ENCODE results near the gene CCDC30.

The CCDC30 gene

DNA sequence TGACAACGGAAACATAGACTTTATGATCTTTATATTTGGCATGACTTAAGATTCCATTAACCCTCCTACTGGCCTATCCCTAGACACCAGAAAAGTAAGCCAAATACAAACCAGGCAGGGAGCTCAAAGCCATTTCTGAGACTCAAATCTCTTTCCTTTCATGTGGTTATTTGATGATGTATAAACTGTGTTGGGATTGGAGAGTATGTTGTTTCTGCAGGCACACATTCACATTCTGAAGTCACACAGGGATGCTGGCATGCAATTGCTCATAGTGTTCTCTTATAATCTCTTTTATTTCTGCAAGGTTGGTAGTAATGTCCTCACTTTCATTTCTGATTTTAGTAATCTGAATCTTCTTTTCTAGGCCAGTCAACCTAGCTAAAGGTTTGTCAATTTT lies 13.0 kb upstream of the CCDC30 start:
- no peak for TF ChIP-seq ZFX (IDR thresholded peaks at IDR 0.05)
- TF ChIP-seq, protein P1, sequence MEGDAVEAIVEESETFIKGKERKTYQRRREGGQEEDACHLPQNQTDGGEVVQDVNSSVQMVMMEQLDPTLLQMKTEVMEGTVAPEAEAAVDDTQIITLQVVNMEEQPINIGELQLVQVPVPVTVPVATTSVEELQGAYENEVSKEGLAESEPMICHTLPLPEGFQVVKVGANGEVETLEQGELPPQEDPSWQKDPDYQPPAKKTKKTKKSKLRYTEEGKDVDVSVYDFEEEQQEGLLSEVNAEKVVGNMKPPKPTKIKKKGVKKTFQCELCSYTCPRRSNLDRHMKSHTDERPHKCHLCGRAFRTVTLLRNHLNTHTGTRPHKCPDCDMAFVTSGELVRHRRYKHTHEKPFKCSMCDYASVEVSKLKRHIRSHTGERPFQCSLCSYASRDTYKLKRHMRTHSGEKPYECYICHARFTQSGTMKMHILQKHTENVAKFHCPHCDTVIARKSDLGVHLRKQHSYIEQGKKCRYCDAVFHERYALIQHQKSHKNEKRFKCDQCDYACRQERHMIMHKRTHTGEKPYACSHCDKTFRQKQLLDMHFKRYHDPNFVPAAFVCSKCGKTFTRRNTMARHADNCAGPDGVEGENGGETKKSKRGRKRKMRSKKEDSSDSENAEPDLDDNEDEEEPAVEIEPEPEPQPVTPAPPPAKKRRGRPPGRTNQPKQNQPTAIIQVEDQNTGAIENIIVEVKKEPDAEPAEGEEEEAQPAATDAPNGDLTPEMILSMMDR (conservative IDR thresholded peaks at IDR 0.05), result no peak
- H3K27ac ChIP-seq, result no peak overlapping the region

DNA sequence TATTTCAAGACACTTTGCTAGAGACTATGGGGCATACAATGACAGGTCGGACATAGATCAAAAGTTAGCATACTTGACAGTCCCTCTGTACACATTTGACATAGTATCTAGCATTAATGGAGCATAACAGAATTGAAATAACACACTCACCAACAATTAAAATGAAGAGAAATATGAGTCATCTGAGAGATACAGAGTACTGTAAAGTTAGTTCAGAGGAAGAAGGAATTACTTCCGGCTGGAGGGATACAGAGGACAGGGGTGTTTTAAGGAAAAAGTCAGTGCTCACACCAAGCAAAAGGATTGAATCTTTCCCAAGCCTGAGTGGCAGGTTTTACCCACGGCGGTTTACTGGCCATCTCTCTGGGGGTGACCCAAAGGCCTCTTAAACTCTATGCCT lies 9.7 kb upstream of the CCDC30 start:
- TF ChIP-seq ZFX (IDR thresholded peaks at IDR 0.05), result no peak
- TF ChIP-seq, protein P1 (conservative IDR thresholded peaks at IDR 0.05), result no peak
- no peak overlapping the region for H3K27ac ChIP-seq

GRCh38 chr1:42454403-42454802 lies 8.7 kb upstream of the CCDC30 start:
- no peak overlapping the region for H3K27ac ChIP-seq
- no peak for TF ChIP-seq ZFX (IDR thresholded peaks at IDR 0.05)
- TF ChIP-seq, protein P1 (conservative IDR thresholded peaks at IDR 0.05), result no peak

- TF ChIP-seq, protein P1 (conservative IDR thresholded peaks at IDR 0.05), result no peak
- no peak for TF ChIP-seq ZFX (IDR thresholded peaks at IDR 0.05)
- H3K27ac ChIP-seq, result peak within 1 kb of the TSS; percentile 97
These were observed 6.9 kb upstream of the CCDC30 start, which contains the start of the genes PPCS and ZMYND12 for GRCh38 chr1:42456010-42456753. PPCS (plus strand) TSS chr1:42456543; CDS start chr1:42456566, 23 bp downstream. ZMYND12 (minus strand) TSS chr1:42456022; CDS start chr1:42455997, 25 bp downstream.

DNA sequence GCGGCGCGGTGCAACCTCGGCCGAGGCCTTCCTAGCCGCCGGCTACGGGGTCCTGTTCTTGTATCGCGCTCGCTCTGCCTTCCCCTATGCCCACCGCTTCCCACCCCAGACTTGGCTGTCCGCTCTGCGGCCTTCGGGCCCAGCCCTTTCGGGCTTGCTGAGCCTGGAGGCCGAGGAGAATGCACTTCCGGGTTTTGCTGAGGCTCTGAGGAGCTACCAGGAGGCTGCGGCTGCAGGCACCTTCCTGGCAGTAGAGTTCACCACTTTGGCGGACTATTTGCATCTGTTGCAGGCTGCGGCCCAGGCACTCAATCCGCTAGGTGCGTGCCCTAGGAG lies 6.4 kb upstream of the CCDC30 start:
- TF ChIP-seq, protein P1 (conservative IDR thresholded peaks at IDR 0.05), result no peak
- TF ChIP-seq ZFX (IDR thresholded peaks at IDR 0.05), result peak; percentile 95
- peak overlapping the region; percentile 97 for H3K27ac ChIP-seq

DNA sequence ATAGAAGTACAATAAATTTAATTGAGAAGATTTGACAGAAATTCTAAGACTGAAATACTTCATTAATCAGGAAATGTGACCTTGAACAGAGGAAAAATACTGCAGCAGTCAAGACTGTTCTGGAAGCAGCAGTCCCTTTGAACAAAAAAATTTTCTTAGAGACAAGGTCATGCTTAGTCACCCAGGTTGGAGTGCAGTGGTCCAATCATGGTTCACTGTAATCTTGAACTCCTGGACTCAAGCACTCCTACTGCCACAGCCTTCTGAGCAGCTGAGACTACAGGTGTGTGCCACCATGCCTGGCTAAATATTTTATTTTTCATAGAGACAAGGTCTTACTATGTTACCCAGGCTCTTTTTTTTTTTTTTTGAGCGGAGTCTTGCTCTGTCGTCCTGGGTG lies 1.9 kb upstream of the CCDC30 start:
- no peak overlapping the region for H3K27ac ChIP-seq
- no peak for TF ChIP-seq ZFX (IDR thresholded peaks at IDR 0.05)
- TF ChIP-seq, protein P1 (conservative IDR thresholded peaks at IDR 0.05), result no peak

DNA sequence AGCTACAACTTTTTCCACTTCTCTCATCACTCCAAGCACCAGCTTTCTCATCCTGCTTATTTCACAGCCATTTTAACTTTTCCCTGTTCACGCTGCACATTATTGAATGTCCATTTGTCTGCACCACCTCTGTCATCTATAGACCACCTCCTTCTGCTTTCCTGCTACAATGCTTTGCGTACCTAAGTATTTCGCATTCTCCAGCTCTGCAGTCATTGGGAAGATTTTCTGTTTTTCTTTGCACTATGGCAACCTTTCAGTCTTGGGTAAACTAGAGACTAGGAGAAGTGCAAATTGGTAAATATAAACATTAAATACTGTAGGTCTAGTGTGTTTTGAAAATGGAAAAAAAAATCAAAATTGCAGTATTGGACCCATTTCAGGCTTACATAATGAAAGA lies 835 bp downstream of the CCDC30 start:
- peak overlapping the region; percentile 1; the same call in 1 of the 2 replicates for H3K27ac ChIP-seq
- TF ChIP-seq, protein P1 (conservative IDR thresholded peaks at IDR 0.05), result no peak
